ENCODE results near the gene EFNA5. TPM values are rescaled to one million over a fixed set of nuclear protein-coding genes. Genes with fewer than 3 reads are reported as not detected.

EFNA5 gene
- total RNA-seq, 1 experiment from 2014 or later = 216 TPM

DNA sequence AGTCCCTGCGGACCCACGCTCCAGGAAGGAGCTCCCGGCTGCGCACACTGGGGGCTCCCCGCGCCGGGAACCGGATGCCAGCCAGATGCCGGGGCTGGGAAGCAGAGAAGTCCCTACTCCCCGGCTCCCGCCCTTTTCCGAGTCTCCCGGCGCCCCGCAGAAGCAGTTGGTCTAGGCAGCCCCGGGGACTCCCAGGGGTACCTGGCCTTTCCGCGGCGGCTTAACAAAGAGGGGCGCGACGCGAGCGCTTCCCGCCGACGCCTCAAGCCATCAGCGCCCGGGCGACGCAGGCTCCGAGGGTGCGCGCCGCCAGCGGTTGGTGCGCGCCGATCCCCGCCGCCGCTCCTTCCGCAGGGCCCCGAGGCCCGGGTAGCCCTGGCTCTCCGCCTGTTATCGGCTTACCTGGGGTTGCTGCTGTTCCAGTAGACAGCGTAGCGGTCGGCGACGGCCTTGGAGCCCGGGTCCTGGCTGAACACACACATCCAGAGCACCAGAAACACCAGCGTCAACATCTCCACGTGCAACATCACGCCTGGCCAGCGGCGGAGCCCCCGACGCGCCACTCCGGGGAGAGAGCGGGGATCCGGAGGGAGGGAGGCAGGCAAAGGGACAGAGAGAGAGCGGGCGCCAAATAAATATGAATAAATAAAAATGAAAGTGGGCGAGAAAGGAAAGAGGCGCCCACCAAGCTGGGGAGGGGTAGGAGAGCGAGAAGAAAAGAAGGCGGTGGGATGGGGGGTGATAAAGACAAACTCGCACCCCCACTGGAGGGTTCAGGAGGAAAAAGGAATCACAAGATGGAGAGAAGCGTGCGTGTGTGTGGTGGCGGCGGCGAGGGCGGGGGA lies 428 bp downstream of the EFNA5 start:
- Mint-ChIP-seq H3K4me1 (ENCODE audit: low read depth, unreplicated experiment) (peaks cover 20% of the 10 kb centered on the region), H3K27ac (ENCODE audit: unreplicated experiment) (peak overlapping the region; percentile 89), H3K9me3 (ENCODE audit: low read depth, unreplicated experiment) (no peaks in the 10 kb centered on the region), H3K4me3 (ENCODE audit: low read depth, unreplicated experiment) (peak overlapping the region; percentile 94), H3K36me3 (ENCODE audit: insufficient read depth, unreplicated experiment) (peaks cover 83% of the 10 kb centered on the region), H3K27me3 (ENCODE audit: unreplicated experiment) (no peaks in the 10 kb centered on the region)
- no peak for DNase-seq
- intact Hi-C loops (cut with micrococcal nuclease; ENCODE audit: unreplicated experiment) = loop anchor here (5.0 to 10.0 kb wide), 4 partner anchors 383 to 1546 kb away; no protein-coding TSS in a partner anchor
- no TSS peak for BruUV-seq (replicated peaks)
- CTCF ChIA-PET = interaction anchor here (0.7 to 1.0 kb wide), 2 partner anchors 17 to 97 kb away, joined by 5 to 6 read pairs; no protein-coding TSS in a partner anchor
- TF ChIP-seq, protein P1, sequence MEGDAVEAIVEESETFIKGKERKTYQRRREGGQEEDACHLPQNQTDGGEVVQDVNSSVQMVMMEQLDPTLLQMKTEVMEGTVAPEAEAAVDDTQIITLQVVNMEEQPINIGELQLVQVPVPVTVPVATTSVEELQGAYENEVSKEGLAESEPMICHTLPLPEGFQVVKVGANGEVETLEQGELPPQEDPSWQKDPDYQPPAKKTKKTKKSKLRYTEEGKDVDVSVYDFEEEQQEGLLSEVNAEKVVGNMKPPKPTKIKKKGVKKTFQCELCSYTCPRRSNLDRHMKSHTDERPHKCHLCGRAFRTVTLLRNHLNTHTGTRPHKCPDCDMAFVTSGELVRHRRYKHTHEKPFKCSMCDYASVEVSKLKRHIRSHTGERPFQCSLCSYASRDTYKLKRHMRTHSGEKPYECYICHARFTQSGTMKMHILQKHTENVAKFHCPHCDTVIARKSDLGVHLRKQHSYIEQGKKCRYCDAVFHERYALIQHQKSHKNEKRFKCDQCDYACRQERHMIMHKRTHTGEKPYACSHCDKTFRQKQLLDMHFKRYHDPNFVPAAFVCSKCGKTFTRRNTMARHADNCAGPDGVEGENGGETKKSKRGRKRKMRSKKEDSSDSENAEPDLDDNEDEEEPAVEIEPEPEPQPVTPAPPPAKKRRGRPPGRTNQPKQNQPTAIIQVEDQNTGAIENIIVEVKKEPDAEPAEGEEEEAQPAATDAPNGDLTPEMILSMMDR (IDR thresholded peaks at IDR 0.05; ENCODE audit: unreplicated experiment) = no peak

DNA sequence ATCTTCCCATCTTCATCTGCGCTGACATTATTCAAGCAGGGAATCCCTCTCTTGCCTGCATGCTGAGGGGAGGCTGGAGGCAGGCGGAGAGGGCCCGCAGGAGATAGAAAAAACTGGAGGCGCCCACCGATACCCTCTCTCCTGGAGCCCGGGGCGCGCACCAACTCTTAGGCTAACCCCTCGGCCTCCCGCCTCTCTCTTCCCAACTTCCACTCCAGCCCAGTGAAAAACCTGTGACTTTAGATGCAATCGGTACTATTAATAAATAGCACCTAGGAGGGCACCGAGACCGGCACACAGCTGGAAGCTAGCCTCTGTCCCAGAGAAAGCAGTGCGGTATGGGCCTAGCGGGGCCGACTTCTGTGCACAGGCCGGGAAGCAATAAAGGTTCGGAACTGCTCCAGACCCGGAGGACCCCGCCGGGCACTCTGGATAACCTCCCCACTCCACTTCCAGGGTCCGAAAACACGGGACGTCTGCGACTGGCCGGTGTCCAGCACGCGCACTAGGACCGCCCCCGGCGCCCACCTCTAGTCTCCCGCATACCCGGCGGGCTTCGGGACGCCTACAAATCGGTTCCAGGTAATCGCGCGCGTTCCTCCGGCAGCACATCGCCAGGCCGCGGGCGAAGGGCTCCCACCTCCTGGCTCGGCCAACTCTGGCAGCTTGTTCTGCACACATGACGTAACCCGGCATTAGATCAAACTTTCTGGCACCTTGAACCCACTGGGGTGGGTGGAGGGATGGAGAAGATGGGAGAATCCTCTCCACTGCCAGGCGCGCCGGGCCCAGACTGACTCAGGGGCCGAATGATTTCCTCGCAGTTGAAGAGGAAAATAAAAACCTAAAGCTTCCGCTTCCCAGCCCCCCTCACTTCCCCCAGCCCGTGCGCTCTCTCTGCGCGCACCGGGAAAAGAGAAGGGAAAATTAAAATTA lies 1.4 kb downstream of the EFNA5 start:
- CTCF ChIA-PET = interaction anchor here (0.7 to 1.3 kb wide), 3 partner anchors 16 to 97 kb away, joined by 3 to 6 read pairs (median 5); no protein-coding TSS in a partner anchor
- Mint-ChIP-seq H3K9me3 (ENCODE audit: low read depth, unreplicated experiment) (no peaks in the 10 kb centered on the region), H3K36me3 (ENCODE audit: insufficient read depth, unreplicated experiment) (peaks cover 90% of the 10 kb centered on the region), H3K4me1 (ENCODE audit: low read depth, unreplicated experiment) (peaks cover 20% of the 10 kb centered on the region), H3K27me3 (ENCODE audit: unreplicated experiment) (no peaks in the 10 kb centered on the region), H3K4me3 (ENCODE audit: low read depth, unreplicated experiment) (peak overlapping the region; percentile 94), H3K27ac (ENCODE audit: unreplicated experiment) (peak overlapping the region; percentile 89)
- no TSS peak for BruUV-seq (replicated peaks)
- DNase-seq = peak; percentile 30
- TF ChIP-seq, protein P1 (IDR thresholded peaks at IDR 0.05; ENCODE audit: unreplicated experiment) = no peak
- intact Hi-C loops (cut with micrococcal nuclease; ENCODE audit: unreplicated experiment) = loop anchor here (5.0 to 10.0 kb wide), 4 partner anchors 382 to 1545 kb away; no protein-coding TSS in a partner anchor

DNA sequence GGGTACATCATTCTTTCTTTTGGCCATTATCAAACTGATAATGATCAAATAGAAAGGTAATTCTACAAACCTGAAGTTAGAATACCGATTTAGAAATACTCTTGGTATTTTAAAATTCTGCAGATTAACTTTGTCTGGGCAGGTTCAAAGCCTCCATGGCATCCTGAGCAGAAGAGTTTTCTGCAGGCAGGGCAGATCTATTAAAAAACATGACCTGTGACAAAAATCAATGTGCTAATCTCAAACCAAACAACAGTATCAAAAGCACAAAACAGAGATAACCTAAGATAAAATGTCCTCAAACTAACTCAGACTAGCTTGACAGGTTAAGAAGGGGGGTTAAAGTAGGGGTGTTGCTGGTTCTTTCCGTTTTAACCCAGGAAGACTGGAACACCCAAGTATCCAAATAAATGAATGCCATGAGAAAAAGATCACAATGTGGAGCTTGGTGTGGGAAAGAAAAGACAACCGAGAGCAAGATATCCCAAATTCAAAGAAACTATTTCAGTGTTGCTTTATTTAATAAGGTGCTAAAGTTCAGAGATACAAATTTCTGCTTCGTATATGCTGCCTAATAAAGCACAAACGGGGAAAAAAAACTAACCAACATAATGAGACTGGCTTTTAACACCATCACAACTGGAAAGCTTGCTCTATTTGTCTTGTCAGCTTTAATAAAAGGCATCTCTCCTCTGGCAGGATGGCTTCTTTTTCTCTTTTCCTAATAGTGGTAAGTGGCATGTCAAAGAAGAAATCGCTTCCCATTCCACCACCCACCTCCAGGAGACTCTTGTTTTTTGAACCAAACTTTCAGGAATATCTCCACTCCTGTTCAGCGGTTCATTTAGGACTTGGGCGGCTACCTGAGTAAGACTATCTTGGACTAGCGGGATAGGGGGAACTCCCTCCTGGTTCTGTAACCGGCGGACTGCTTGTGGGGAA lies 2.3 kb downstream of the EFNA5 start:
- H3K27me3 Mint-ChIP-seq (ENCODE audit: unreplicated experiment) = no peaks in the 10 kb centered on the region
- no peak for DNase-seq
- peaks cover 92% of the 10 kb centered on the region for H3K36me3 Mint-ChIP-seq (ENCODE audit: insufficient read depth, unreplicated experiment)
- TF ChIP-seq, protein P1 (IDR thresholded peaks at IDR 0.05; ENCODE audit: unreplicated experiment) = no peak
- peak overlapping the region; percentile 89 for H3K27ac Mint-ChIP-seq (ENCODE audit: unreplicated experiment)
- CTCF ChIA-PET = interaction anchor here (1.3 kb wide), 1 partner anchor 96 kb away, joined by 3 read pairs; no protein-coding TSS in a partner anchor
- TSS peak; percentile 2 for BruUV-seq (replicated peaks)
- H3K4me3 Mint-ChIP-seq (ENCODE audit: low read depth, unreplicated experiment) = peak overlapping the region; percentile 94
- intact Hi-C loops (cut with micrococcal nuclease; ENCODE audit: unreplicated experiment) = no loop called here
- H3K9me3 Mint-ChIP-seq (ENCODE audit: low read depth, unreplicated experiment) = no peaks in the 10 kb centered on the region
- peaks cover 12% of the 10 kb centered on the region for H3K4me1 Mint-ChIP-seq (ENCODE audit: low read depth, unreplicated experiment)

Data from Calu3 (cell line).